LNCAP (cell line): ENCODE measurements around the gene GRB7.

Source experiments
- CTCF ChIP-seq: fragments of 450-650 bp; IDR thresholded peaks from 2 replicates; pipeline ENCODE4 v1.5.1; 2017; ENCODE audit warnings: mild to moderate bottlenecking

GRB7 gene

GRCh38 chr17:39794249-39794970, 56.7 kb downstream of the GRB7 start:
- TF ChIP-seq CTCF = no peak
